ENCODE data around the gene SNX33. TPM values are rescaled to one million over a fixed set of nuclear protein-coding genes. Genes with fewer than 3 reads are reported as not detected.
A peak's percentile ranks its signal among the peaks of the same experiment; 100 is the strongest.

Gene SNX33
- total and polyA plus RNA-seq, 2 of the 13 experiments (the other 11 are each of a cell fraction or from before 2014, with no cell fraction given): 11.0 to 11.6 TPM

DNA sequence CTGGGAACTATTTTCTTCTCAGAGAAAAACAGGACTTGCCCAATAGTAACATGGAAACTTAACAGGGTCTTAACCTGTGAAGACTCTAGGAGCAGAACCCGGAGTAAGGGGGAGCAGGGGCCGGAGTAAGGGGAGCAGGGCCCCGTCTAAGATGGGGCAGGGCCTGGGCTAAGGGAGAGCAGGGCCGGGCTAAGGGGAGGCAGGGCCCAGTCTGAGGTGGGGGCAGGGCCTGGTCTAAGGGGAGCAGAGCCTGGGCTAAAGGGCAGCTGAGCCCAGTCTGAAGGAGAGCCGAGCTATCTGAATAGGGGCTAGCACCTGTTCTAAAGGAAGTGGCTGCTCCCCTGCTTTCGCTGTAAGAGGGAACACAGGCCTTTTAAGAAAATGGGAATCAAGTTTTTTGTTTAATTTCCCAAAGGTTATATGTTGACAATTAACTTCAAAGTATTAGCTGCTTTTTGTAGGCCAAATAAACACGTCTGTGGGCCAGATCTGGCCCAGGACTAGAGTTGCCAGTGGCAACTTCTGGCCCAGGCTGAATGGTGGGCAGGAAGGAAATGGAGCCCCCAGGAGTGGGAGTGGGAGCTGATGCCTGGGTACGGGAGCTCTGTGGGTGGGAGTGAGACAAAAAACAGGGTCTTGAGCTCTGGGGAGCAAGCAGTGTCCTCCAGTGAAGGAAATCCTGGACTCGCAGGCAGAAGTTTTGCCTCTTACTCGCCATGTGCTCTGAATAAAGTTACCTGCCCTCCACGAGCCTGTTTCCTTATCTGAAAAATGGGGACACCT is 32.5 kb downstream of the SNX33 start:
- no peaks in the 10 kb centered on the region for H4K20me1 ChIP-seq (ENCODE audit: insufficient read depth, low read length)
- H3K4me3 ChIP-seq (replicated peaks in 1 of 3; ENCODE audit: insufficient read depth in 1 of 3, low read depth in 2 of 3, low read length in 3 of 3): no peak overlapping the region
- H3K36me3 ChIP-seq (replicated peaks in 1 of 2; ENCODE audit: control insufficient read depth in 1 of 2, insufficient read depth in 2 of 2, low read length in 2 of 2): no peaks in the 10 kb centered on the region
- ATAC-seq: peak; percentile 12; the same call in 1 of the 3 replicates
- no peak overlapping the region for H3K27ac ChIP-seq (ENCODE audit: extremely low read length, insufficient read depth, low read length)
- ChIA-PET POLR2A (interaction anchor here (0.8 to 3.3 kb wide), 2 partner anchors 41 to 118 kb away, joined by 3 to 18 read pairs; partner anchors contain the start of gene IMP3), CTCF (ENCODE audit: low intra/inter-chr PET ratio, low total read pairs) (no interaction called here)
- FAIRE-seq: no peak
- H3K9ac ChIP-seq (ENCODE audit: insufficient read depth, low read depth, low read length): no peak overlapping the region
- 24% methylated on average over 10 of the region's 11 CpGs for WGBS (ENCODE audit: low lambda C conversion rate)
- DNase-seq (ENCODE audit: low spot score): no peak
- no peaks in the 10 kb centered on the region for H3K9me3 ChIP-seq (ENCODE audit: low read length)
- peaks cover 53% of the 10 kb centered on the region for H3K4me1 ChIP-seq (ENCODE audit: insufficient read depth, low read length)
- H2AFZ ChIP-seq (ENCODE audit: low read length): no peak overlapping the region
- TF ChIP-seq MAF1 (CRISPR knock-in tag; IDR thresholded peaks at IDR 0.05; ENCODE audit: borderline replicate concordance) (no peak), ZNF510 (CRISPR knock-in tag; IDR thresholded peaks at IDR 0.05; ENCODE audit: low read depth) (no peak), SIN3B (IDR thresholded peaks at IDR 0.05; ENCODE audit: low read length) (no peak), PBX3 (CRISPR knock-in tag; IDR thresholded peaks at IDR 0.05; ENCODE audit: borderline replicate concordance) (no peak), SIN3A (IDR thresholded peaks at IDR 0.05; ENCODE audit: borderline replicate concordance, low read depth, low read length) (no peak), MBD4 (IDR thresholded peaks at IDR 0.05; ENCODE audit: borderline replicate concordance, low read length) (no peak), ZNF225 (CRISPR knock-in tag; IDR thresholded peaks at IDR 0.05) (no peak), ZNF317 (CRISPR knock-in tag; IDR thresholded peaks at IDR 0.05) (no peak), ZNF547 (CRISPR knock-in tag; IDR thresholded peaks at IDR 0.05) (no peak)
- TF ChIP-seq, protein P1, sequence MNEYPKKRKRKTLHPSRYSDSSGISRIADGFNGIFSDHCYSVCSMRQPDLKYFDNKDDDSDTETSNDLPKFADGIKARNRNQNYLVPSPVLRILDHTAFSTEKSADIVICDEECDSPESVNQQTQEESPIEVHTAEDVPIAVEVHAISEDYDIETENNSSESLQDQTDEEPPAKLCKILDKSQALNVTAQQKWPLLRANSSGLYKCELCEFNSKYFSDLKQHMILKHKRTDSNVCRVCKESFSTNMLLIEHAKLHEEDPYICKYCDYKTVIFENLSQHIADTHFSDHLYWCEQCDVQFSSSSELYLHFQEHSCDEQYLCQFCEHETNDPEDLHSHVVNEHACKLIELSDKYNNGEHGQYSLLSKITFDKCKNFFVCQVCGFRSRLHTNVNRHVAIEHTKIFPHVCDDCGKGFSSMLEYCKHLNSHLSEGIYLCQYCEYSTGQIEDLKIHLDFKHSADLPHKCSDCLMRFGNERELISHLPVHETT (CRISPR knock-in tag; conservative IDR thresholded peaks at IDR 0.05): no peak
- H3K79me2 ChIP-seq (ENCODE audit: insufficient read depth, low read length): no peaks in the 10 kb centered on the region
- intact Hi-C loops (cut with micrococcal nuclease; ENCODE audit: unreplicated experiment) (loop anchor here (10.0 kb wide), 1 partner anchor 315 kb away; the partner anchor contains the start of gene MAN2C1), in situ Hi-C loops (cut with HindIII; ENCODE audit: extremely low pct_ligation_motif_present, low pct_unique_long_range_greater_than_20kb) (loop anchor here (5.0 to 10.0 kb wide), 2 partner anchors 33 to 125 kb away; partner anchors contain the start of gene SNX33)
- H3K4me2 ChIP-seq (ENCODE audit: low read depth, low read length): no peak overlapping the region; the same call in 1 of the 2 replicates
- peaks cover 2 to 33% of the 10 kb centered on the region in 2 experiments for H3K27me3 ChIP-seq (ENCODE audit: control insufficient read depth in 1 of 2, insufficient read depth in 2 of 2, low read length in 2 of 2)
- no TSS peak for BruUV-seq (replicated peaks)
